ENCODE results near the gene CTNNA2.

GRCh38 chr2:79850912-79851311, 338.1 kb downstream of the CTNNA2 start:
- TF ChIP-seq CTCF (conservative IDR thresholded peaks at IDR 0.05) (no peak), EZH2 (IDR thresholded peaks at IDR 0.05; ENCODE audit: low read depth) (no peak)

Measured in PC-9 (cell line).